Tibial artery (tissue), 4 donors: Measurements from ENCODE around the gene GHITM.
"Not testable (repeated sequence)": the region's sequence is repeated elsewhere in the genome, so short reads cannot be mapped to it uniquely, and the experiment has no call there.

Experiments used
- DNase-seq, 2 donors: peaks; one replicate each; pipeline ENCODE4 v3.0.0-alpha.2; 2019
- H3K27ac ChIP-seq, 2 donors: fragments of 200-600 bp; sonication (generic) in 1 of 2; 1 replicate in 1 of 2; 2 replicates in 1 of 2; pipeline ENCODE4 v1.5.1; 2018 to 2019; ENCODE audit warnings: mild to moderate bottlenecking in 1 of 2
- H3K27me3 ChIP-seq, 2 donors: fragments of 200-600 bp; sonication (generic) in 1 of 2; one replicate each; pipeline versions ENCODE4 v1.5.1 to v1.6.0; 2016 to 2019
- H3K36me3 ChIP-seq, 3 donors: fragments of 200-600 bp; sonication (generic) in 2 of 3; one replicate each; pipeline ENCODE4 v1.5.1; 2016 to 2019; ENCODE audit warnings: mild to moderate bottlenecking in 2 of 3
- H3K4me1 ChIP-seq, 4 donors: fragments of 200-600 bp; sonication (generic) in 2 of 4; 1 replicate in 3 of 4; 2 replicates in 1 of 4; pipeline ENCODE4 v1.5.1; 2016 to 2019
- H3K4me3 ChIP-seq, 2 donors: fragments of 200-600 bp; sonication (generic) in 1 of 2; 1 replicate in 1 of 2; 2 replicates in 1 of 2; pipeline ENCODE4 v1.5.1; 2018 to 2019; ENCODE audit warnings: mild to moderate bottlenecking in 2 of 2
- H3K9me3 ChIP-seq, 3 donors: fragments of 200-600 bp; sonication (generic) in 1 of 3; one replicate each; pipeline ENCODE4 v1.5.1; 2016 to 2019
- CTCF ChIP-seq, 2 experiments: fragments of 200-600 bp in 1 of 2; fragments of 450-650 bp in 1 of 2; IDR thresholded peaks; one replicate each; pipeline ENCODE4 v1.5.1; 2017 to 2019; ENCODE audit warnings: antibody characterized with exemption in 2 of 2, mild to moderate bottlenecking in 1 of 2, moderate library complexity in 1 of 2
- intact Hi-C: fragments of 100-400 bp; cut with DNase I; formaldehyde crosslinking; loops from one replicate; pipeline ENCODE4 v1.15.0; 2023; ENCODE audit warnings: low total_unique reads

GHITM gene

GRCh38 chr10:84160663-84161362 lies 21.5 kb downstream of the GHITM start:
- TF ChIP-seq CTCF (IDR thresholded peaks at IDR 0.05): no peak
- Histone ChIP-seq H3K36me3 (no peaks in the 10 kb centered on the region), H3K27ac (no peak overlapping the region), H3K4me3 (no peak overlapping the region), H3K27me3 (peaks cover 0 to 17% of the 10 kb centered on the region in 2 donors), H3K9me3 (no peaks in the 10 kb centered on the region), H3K4me1 (no peaks in the 10 kb centered on the region)
- no peak for DNase-seq
- intact Hi-C loops: no loop called here

GRCh38 chr10:84163996-84164395 lies 24.7 kb downstream of the GHITM start:
- Histone ChIP-seq H3K27me3 (peaks cover 0 to 17% of the 10 kb centered on the region in 2 donors), H3K4me3 (no peak overlapping the region), H3K27ac (no peak overlapping the region), H3K4me1 (no peaks in the 10 kb centered on the region), H3K9me3 (no peaks in the 10 kb centered on the region), H3K36me3 (no peaks in the 10 kb centered on the region)
- intact Hi-C loops: no loop called here
- no peak for DNase-seq
- TF ChIP-seq CTCF (IDR thresholded peaks at IDR 0.05): no peak

- no peak for DNase-seq
- Histone ChIP-seq H3K9me3 (no peaks in the 10 kb centered on the region), H3K27me3 (peaks cover 0 to 17% of the 10 kb centered on the region in 2 donors), H3K4me1 (no peaks in the 10 kb centered on the region), H3K4me3 (no peak overlapping the region), H3K36me3 (no peaks in the 10 kb centered on the region), H3K27ac (no peak overlapping the region)
- TF ChIP-seq CTCF (IDR thresholded peaks at IDR 0.05): no peak
- intact Hi-C loops: no loop called here
These were observed 25.1 kb downstream of the GHITM start for GRCh38 chr10:84164442-84164841.

- H3K4me1 ChIP-seq: no peaks in the 10 kb centered on the region
- H3K36me3 ChIP-seq: no peaks in the 10 kb centered on the region
- no peaks in the 10 kb centered on the region for H3K9me3 ChIP-seq
- H3K27ac ChIP-seq: no peak overlapping the region
- intact Hi-C loops: no loop called here
- peaks cover 0 to 13% of the 10 kb centered on the region in 2 donors for H3K27me3 ChIP-seq
- DNase-seq: no peak
- no peak for TF ChIP-seq CTCF (IDR thresholded peaks at IDR 0.05)
- no peak overlapping the region for H3K4me3 ChIP-seq
These were observed 27.4 kb downstream of the GHITM start for GRCh38 chr10:84166620-84167288.

GRCh38 chr10:84167289-84167653 lies 28.0 kb downstream of the GHITM start:
- H3K27me3 ChIP-seq: peaks cover 0 to 11% of the 10 kb centered on the region in 2 donors
- H3K27ac ChIP-seq, H3K4me1 ChIP-seq, intact Hi-C loops, H3K4me3 ChIP-seq, H3K36me3 ChIP-seq, H3K9me3 ChIP-seq, DNase-seq: not testable (repeated sequence)

- intact Hi-C loops, DNase-seq, H3K27ac ChIP-seq, H3K9me3 ChIP-seq, H3K36me3 ChIP-seq, H3K4me1 ChIP-seq, H3K27me3 ChIP-seq, H3K4me3 ChIP-seq: not testable (repeated sequence)
These were observed 29.1 kb downstream of the GHITM start for GRCh38 chr10:84168382-84168781.

- H3K4me3 ChIP-seq, H3K27ac ChIP-seq, H3K27me3 ChIP-seq, H3K4me1 ChIP-seq, H3K36me3 ChIP-seq, DNase-seq, H3K9me3 ChIP-seq, intact Hi-C loops: not testable (repeated sequence)
These were observed 31.9 kb downstream of the GHITM start for GRCh38 chr10:84171237-84171636.

- H3K36me3 ChIP-seq, DNase-seq, H3K9me3 ChIP-seq, H3K4me3 ChIP-seq, H3K27me3 ChIP-seq, intact Hi-C loops, H3K27ac ChIP-seq, H3K4me1 ChIP-seq: not testable (repeated sequence)
These were observed 32.6 kb downstream of the GHITM start for GRCh38 chr10:84171700-84172466.
